ENCODE data around the gene AMBRA1.
"Not testable (repeated sequence)": the region's sequence is repeated elsewhere in the genome, so short reads cannot be mapped to it uniquely, and the experiment has no call there.

AMBRA1 gene

DNA sequence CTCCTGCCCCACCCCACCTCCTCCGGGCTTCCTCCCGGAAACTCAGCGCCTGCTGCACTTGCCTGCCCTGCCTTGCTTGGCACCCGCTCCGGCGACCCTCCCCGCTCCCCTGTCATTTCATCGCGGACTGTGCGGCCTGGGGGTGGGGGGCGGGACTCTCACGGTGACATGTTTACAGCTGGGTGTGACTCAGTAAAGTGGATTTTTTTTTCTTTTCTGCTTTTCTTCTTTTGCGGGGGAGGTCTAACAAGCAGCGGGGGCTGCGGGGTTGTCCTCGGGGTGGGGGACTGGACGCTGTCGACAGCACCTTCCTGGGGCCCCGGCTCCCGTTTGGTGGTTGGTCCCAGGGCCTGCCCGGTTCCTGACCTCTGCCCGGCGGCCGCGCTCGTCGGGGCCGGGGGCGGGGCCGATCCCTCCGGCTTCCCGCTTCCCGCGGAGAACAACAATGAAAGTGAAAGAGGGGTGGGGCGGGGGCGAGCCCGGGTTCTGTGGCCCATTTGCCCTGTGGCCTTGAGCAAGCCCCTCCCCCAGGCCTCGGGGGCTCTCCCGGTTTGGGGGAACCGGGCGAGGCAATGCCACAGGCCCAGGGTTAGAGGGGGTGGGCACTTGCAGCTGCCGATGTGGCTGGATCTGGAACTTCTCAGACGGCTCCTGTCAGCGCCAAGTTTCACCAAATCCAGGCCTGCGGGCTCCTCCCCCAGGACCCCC is 213.3 kb downstream of the AMBRA1 start:
- DNase-seq: peak; percentile 28

DNA sequence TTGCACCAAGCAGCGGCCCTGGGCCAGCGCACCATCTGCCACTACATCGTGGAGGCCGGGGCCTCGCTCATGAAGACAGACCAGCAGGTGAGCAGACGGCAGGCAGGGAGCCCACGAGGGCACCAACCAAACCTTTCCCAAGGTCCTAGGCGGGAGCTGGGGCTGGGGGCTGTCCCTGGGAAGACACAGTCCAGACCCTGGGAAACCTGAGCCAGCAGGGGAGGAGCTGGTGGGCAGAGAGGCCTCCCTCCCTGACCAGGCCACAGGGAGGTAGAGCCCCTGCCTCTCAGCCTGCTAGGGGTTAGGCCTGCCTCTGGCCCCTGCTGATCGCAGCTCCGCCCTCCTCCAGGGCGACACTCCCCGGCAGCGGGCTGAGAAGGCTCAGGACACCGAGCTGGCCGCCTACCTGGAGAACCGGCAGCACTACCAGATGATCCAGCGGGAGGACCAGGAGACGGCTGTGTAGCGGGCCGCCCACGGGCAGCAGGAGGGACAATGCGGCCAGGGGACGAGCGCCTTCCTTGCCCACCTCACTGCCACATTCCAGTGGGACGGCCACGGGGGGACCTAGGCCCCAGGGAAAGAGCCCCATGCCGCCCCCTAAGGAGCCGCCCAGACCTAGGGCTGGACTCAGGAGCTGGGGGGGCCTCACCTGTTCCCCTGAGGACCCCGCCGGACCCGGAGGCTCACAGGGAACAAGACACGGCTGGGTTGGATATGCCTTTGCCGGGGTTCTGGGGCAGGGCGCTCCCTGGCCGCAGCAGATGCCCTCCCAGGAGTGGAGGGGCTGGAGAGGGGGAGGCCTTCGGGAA is 214.1 kb downstream of the AMBRA1 start:
- not testable (repeated sequence) for DNase-seq

DNA sequence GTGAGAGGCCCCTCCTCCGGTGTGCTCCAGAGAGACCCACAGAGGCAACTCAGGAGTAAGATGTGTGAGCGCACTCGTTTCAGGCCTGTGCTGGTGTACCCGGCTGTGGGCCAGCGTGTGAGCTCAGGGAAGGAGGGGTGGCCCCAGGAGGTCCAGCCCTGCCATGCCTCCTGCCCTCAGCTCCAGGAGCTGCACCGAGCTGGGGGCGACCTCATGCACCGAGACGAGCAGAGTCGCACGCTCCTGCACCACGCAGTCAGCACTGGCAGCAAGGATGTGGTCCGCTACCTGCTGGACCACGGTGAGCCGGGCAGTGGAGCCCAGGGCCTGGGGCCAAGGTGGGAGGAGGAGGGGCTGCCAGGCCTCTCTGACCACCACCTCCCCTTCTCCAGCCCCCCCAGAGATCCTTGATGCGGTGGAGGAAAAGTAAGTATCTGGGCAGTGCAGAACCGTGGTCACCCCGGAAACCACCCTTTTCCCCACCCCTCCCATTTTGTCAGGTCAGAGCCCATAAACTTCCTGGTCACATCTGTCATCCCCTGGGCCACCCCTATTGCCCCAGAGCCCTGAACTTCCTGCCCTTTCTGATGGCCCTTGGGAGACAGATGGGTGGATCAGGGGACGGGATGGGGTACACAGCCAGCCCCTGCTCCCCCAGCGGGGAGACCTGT is 214.9 kb downstream of the AMBRA1 start:
- no peak for DNase-seq

DNA sequence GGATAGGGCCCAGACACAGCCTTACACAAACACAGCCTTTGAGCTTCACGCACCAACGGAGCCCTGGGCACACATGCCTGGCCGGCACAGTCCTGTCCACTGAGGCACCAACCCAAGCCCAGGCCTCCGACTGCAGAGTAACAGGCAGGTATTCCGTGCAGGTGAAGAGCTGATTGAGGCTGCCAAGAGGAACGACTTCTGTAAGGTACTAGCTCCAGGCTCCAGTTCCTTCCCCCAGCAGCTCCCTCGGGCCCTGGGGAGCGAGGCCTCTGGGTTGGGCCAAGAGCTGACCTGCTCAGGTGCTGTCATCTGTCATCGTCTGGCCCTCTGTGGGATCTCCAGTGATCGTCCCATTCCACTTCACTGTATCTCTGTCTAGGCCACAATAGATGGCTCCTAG is 215.5 kb downstream of the AMBRA1 start:
- no peak for DNase-seq

DNA sequence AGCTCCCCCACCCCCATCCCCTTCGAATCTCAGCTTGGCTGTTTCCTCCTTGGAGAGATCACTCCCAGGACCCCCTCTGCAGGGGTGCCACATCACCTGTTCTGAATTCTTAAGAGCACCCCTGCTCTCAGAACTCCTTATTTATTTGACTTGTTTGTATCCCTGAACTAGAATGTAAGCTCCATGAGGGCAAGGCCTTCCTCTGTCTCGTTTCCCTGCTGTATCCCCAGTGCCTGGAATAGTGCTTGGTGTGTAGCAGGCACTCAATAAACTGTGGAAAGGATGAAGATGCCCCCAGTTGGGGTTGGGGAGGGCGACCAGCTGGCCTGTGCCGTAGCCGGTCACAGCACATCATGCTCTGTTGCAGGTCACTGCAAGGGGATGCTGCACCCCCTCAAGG is 216.0 kb downstream of the AMBRA1 start:
- DNase-seq: no peak

DNA sequence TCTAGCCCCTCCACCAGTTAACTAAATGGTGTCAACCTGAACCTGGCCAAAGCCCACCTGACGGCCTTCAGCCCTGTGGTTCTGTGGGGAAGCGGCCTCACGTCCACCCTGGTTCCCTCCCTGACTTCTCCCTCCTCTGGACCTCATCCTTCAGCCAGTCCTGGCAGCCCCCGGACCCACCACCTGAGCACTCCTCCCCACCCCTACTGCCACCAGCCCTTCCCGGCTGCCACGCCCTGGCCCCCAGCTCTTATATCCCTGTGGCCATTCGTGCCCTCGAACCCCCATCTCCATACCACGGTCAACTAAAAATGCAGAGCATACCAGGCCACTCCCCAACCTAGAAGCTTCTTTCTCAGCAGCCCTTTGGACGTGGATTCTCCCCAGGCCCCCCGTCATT is 216.5 kb downstream of the AMBRA1 start:
- DNase-seq: no peak

DNA sequence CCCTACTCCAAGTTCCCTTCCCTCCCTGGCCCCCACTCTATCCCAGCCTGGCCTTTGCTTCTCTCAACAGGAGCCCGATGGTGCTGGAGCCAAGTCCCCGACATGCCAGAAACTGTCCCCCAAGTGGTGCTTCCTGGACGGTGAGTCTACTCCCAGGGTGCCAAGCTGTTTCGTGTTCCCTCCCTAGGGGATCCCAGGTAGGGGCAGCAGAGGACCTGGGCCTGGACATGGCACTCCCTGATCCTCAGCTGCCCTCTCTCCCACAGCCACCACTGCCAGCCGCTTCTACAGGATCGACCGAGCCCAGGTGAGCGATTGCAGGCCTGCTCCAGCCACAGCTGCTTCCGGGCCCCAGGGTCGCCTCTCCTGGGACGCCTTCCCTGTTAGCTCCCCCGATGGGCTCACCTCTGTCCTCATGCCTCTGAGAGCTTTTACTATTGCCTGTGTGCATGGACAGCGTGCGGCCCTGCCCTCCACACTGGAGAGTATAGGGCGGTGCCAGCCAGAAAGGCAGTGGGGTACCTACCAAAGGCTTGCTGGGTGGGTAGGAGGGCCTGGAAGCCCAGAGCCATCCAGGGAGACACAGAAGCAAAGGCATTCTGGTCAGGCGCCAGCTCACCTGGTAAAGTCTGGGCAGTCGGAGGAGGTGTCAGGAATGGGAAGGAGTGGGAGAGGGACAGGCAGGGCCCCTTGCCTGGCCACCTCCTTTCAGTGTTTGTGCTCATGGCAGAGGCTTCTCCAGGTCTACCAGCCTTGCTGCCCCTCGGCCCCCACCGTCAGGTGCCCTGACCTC is 217.4 kb downstream of the AMBRA1 start:
- DNase-seq: no peak

DNA sequence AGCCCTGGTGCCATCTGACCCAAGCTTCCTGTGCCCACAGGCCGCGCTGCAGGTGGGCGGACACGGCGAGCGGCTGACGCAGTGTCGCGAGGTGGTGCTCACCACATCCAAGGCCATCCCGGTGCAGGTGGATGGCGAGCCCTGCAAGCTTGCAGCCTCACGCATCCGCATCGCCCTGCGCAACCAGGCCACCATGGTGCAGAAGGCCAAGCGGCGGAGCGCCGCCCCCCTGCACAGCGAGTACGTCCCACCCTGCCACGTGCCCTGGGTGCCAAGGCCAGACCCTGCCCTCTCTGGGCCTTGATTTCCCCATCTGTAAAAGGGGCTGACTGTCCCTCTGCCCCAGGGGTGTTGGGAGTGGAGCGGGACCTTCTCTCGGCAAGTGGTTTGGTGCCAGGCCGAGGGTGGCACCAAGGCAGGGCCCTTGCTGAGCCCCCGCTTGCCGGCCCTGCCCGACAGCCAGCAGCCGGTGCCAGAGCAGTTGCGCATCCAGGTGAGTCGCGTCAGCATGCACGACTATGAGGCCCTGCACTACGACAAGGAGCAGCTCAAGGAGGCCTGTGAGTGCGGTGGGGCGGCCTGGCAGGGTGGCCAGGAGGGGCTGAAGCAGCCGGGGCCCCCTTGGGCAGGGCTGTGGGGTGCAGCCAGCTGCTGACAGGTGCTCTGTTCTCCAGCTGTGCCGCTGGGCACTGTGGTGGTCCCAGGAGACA is 218.3 kb downstream of the AMBRA1 start:
- DNase-seq: no peak

DNA sequence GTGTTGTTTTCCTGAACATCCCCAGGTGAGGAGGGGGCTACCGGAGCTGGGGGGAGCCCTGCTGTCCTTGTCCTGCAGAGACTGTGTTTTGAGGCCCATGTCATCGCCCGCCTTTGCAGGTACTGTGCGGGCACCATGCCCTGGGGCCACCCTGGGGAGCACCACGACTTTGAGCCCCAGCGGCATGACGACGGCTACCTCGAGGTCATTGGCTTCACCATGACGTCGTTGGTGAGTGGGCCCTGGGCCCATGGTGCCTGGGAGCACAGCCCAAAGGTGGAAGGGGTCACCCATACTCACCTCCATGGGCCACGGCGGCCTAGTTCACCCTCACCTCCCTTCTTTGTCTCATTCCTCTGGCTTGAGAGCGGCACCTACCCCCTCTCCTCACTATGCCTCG is 219.0 kb downstream of the AMBRA1 start:
- DNase-seq: no peak

DNA sequence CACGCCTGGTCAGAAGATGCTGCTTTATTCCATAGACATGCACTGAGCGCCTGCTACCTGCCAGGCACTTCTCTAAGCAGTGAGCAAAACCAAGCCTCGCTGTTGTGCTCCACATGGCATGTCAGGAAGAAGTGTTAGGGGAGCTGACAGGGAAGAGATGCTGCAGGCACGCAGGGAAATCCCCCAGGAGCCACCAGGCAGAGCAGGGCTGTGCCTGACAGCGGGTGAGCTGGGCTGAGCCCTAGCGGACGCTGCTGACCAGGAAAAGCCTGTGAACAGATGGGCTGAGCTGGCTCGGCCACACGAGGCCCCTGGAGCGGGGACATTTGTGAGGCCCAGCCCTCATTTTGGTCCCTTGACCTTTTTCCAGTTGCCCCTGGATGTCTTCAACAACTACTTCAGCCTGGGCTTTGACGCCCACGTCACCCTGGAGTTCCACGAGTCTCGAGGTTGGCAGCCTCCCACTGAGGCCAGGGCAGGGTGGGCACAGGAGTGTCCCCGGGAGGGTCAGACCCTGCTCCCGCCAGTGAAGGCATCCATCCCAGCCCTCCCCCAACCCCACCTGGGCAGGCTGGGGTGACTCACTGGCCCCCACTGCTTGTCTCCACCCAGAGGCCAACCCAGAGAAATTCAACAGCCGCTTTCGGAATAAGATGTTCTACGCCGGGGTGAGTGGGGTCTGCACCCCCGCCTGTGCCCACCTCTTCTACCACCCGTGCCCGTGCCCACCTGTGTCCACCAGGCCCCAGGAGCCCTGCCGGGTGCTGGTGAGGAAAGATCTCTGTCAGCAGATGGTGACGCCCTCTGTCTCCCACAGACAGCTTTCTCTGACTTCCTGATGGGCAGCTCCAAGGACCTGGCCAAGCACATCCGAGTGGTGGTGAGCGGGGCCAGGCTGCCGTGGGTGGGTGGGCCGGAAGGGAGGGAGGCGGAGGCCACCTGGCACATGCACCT is 219.8 kb downstream of the AMBRA1 start:
- DNase-seq: no peak

DNA sequence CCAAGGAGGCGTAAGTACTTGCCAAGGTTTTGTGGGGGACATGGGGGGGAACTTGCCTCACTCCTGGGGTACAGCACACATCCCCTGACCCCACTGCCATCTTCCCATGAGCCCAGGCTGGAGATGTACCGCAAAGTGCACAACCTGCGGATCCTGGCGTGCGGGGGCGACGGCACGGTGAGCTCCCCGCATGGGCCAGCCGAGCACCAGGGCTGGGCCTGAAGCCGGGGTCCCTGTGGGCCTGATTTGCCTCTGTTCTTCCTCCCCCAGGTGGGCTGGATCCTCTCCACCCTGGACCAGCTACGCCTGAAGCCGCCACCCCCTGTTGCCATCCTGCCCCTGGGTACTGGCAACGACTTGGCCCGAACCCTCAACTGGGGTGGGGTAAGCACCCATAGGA is 221.3 kb downstream of the AMBRA1 start:
- not testable (repeated sequence) for DNase-seq

DNA sequence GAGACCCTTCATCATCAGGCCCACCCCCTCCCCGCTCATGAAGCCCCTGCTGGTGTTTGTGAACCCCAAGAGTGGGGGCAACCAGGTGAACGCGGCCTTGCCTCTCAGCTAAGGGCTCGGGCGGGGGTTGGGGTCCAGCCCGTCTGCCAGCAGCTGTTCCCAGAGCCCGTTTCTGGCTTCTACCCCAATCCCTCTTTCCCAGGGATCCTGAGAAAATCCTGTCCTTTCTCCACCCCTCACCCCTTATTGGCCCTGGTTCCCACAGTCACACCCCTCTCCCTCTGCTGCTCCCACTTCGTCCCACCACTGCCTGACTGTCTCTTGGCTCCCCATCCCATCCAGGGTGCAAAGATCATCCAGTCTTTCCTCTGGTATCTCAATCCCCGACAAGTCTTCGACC is 221.7 kb downstream of the AMBRA1 start:
- DNase-seq: no peak

DNA sequence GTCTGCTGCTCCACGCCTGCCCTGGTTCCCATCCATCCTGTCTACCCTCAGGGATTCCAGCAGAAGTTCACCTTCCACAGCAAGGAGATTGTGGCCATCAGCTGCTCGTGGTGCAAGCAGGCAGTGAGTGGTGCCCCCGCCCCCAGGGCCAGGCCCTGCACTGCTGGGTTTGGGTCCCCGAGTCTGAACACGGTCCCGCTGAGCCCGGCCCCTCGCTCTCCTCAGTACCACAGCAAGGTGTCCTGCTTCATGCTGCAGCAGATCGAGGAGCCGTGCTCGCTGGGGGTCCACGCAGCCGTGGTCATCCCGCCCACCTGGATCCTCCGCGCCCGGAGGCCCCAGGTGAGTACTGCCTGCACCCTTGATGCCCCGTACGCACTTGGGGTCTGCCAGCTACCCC is 222.6 kb downstream of the AMBRA1 start:
- not testable (repeated sequence) for DNase-seq

DNA sequence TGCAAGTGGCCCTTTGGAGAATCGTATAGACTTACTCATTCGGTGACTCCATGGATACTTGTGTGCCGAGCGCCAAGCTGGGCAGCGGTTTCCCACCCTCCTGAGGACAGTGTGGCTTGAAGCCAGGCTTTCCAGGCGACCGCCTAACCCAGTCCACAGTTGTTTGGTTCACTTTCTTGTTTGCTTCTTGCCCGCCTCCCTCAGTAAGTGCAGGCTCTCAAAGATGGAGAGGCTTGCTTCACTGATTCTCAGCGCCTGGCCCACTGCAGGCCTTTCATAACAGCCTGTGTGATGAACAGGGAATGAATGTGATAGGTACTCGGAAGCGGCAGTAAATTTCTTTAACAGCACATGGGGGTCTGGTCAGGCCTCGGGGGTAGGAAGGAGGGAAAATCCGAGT is 223.6 kb downstream of the AMBRA1 start:
- DNase-seq: no peak

DNA sequence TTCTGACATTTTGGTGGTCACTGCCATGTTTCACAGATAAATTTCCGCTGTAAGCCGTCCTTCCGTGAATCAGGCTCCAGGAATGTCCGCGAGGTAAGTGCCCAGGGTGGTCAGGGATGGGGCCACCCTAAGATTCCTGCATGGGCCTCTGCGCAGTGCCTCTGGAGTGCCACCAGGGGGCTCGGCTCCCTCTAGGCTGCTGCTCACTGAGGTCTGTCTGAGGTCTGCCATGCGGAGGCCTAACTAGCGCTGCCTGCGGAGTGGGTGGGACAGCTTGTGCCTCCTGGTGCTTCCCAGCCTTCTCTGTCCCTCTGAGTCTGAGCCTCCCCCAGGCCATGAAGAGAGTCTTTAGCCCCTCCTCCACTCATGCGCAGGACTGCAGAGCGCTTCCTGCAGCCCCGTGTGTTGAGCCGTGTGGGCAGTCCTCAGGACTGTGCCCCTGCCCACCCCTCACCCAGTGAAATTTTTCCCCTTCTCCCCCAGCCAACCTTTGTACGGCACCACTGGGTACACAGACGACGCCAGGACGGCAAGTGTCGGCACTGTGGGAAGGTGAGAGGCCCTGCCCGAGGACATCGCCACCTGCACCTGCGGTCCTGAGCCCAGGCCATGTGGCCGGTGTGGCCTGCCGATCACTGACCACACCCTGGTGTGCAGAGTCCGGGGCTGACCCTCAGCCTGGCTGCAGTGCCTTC is 224.2 kb downstream of the AMBRA1 start:
- DNase-seq: no peak

DNA sequence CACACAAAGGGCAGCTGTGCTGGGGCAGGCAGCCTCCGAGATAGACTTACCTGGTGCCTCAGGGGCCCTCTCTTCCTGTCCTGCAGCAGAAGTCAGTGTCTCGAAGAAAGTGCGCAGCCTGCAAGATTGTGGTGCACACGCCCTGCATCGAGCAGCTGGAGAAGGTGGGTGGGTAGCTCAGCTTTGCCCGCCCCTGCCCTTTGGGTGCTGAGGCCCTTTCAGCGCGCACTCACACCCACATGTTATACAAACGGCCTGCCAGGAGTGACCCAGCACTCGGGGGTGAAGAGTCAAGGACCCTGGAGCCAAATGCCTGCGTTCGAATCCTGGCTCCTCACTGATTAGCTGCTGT is 225.9 kb downstream of the AMBRA1 start:
- no peak for DNase-seq

DNA sequence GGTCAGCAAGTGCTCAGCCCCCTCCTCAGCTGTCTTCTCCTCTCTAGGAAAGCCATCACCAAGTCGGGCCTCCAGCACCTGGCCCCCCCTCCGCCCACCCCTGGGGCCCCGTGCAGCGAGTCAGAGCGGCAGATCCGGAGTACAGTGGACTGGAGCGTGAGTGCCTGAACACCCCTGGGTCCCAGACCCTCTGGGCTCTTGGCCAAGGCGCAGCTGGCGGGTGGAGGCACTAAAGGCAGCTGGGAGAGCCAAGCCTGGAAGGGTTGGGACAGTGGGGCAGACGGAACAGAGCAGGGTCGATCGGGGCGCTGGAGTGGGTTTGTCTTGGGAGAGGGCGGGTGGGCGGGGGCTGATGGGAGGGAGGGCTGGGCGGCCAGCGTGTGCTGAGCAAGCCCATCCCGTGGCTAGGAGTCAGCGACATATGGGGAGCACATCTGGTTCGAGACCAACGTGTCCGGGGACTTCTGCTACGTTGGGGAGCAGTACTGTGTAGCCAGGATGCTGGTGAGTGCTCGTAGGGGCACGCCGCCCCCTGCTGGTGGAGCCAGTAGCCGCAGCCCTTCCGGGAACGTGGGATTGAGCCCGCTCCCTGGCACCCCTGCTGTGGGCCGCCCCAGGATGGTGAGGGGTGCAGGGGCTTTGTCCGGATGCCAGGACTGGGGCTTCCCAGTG is 226.4 kb downstream of the AMBRA1 start:
- DNase-seq: peak; percentile 56

DNA sequence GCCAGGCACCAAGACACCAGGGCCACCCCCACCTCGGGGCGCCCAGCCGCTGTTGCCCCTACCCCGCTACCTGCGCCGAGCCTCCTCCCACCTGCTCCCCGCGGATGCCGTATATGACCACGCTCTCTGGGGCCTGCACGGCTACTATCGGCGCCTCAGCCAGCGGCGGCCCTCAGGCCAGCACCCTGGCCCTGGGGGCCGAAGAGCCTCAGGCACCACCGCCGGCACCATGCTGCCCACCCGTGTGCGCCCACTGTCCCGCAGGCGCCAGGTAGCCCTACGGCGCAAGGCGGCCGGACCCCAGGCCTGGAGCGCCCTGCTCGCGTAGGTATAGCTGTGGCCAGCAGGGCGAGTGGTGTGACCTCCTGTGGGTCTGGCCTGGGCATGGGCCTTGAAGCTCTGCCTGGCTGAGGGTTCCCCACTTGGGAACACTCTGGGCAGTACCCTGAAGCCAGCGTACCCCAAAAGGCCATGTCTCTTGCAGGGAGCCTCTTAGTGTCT is 227.1 kb downstream of the AMBRA1 start:
- no peak for DNase-seq

DNA sequence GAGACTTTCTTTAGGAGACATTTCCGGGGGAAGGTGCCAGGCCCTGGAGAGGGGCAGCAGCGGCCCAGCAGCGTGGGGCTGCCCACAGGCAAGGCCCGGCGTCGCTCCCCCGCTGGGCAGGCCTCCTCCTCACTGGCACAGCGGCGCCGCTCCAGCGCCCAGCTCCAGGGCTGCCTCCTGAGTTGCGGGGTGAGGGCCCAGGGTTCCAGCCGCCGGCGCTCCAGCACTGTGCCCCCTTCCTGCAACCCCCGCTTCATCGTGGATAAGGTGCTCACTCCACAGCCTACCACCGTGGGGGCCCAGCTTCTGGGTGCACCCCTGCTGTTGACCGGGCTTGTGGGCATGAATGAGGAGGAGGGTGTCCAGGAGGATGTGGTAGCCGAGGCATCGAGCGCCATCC is 227.6 kb downstream of the AMBRA1 start:
- no peak for DNase-seq

DNA sequence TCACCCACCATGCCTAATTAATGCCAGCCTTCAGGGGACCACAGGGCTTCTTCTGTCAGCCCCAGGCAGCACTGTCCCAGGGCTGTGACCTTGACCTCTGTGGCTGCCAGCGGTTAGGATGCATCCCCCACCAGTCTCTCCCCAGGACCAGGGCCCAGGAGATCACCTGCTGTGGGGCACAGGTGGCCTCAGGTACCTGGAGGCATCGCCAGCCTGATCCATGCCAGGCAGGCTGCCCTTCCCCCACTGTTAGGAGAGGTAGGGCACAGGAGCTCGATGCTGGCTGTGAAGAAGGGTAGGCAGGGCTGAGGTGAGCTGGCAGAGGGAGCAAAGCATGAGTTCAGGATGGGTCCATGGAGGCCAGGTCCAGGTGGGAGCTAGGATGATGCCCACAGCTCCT is 229.0 kb downstream of the AMBRA1 start:
- no peak for DNase-seq
